ENCODE measurements around the gene PRDM2.
A peak's percentile ranks its signal among the peaks of the same experiment; 100 is the strongest.
"Not testable (repeated sequence)": the region's sequence is repeated elsewhere in the genome, so short reads cannot be mapped to it uniquely, and the experiment has no call there.

PRDM2 gene

DNA sequence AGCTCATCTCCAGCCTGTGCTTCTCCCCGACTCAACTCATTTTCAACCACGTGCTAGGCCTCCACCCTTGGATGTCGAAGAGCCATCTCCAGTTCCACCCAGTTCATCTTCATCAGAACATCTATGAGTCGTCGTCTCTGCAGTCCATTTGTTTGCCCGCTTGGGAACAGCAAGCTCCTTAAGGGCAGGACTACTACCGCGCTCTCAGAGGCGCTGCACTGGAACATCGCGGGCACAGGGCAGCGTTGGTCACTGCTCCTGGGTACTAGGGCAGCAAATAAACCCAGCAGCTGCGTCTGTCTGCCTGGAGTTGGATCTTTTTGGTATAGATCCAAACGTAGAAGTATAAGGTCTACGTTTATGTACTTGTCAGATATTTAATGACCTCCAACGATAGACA, 478 bp upstream of the PRDM2 start:
- peak in 1 of 5 experiments; percentile 30 for DNase-seq

DNA sequence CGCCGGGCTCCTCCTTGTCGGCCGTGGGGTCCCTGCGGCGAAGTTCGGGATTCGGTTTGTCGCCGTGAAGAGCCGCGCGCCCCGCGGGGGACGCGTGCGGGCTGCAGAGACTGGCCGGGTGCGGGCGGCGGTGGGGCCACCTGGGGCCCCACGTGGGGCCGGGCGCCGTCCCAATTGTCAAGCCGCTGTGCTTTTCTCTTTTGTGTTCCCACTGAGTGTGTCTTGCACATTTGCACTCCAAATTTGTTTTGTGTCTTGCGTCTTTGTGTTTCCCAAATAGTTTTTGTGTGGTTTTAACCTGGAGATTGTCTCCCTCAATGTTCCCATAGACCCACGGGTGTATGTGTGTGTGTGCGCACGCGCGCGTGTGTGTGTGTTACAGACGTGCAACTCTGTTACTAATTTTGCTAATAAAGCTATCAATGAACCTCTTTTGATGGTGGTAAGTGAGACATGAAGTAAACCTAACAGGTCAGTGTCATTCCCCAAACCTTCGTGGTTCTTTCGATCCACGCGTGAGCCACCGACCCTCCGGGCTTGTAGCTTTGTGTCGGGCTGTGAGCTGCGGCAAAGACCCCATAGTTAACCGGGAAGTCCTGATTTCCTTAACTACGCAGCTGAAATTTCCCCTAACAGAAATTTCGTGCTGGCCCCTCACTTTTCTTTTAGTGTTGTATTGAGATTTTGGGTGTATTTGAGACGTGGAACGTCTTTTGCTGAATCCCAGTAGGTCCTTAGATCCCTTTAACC, 708 bp downstream of the PRDM2 start:
- DNase-seq = peak in 4 of 5 experiments; percentile 19 to 70 (median 34)

DNA sequence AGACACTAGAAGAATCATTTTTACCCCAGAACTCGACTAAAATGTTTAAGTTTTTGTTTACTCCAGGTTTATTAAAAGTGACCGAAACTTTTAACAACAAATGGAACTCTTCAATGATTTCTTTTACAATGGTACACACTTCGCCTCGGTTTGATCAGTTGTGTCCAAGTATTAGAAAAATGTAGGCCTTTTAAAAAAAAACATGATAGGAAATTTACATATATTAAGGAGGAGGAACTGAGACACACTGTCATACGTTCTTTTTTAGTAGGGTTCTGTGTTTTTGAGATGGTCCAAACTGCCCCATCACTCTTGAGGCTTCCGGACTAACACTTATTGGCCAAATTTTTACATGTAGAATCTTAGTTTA, 1.3 kb downstream of the PRDM2 start:
- DNase-seq = peak in 1 of 5 experiments; percentile 55

DNA sequence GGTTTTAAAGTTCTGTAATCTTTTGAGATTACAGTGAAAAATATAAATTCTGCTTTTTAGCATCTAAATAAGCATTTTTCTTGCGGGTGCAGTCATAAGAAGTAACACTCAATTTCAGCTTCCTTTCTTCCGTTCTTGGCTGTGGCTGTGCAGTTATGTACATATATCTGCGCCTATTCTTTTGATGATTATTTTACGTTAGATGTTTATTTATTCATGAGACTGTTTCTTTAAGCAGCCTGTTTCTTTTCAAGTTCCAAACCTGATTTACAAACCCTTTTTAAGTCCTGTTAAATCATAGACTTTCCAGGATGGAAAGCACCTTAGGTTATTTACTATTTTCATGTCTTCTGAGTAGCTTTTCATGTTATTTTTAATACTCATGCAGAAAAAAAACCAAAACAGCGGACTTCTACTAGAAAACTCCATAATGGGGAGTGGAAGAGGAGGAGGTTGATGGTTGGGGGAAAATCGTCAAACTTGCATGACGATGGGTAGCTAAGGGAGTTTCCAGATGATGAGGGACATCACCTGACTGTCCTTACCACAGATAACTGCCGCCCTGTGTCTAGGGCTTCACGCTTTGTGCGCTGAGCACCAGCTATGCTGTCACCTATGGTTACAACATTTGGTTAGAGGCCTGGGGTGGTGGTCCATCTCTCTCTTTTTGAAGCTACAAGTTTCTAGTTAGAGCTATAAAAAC, 2.6 kb downstream of the PRDM2 start:
- peak; percentile 45 to 95 (median 77) for DNase-seq

DNA sequence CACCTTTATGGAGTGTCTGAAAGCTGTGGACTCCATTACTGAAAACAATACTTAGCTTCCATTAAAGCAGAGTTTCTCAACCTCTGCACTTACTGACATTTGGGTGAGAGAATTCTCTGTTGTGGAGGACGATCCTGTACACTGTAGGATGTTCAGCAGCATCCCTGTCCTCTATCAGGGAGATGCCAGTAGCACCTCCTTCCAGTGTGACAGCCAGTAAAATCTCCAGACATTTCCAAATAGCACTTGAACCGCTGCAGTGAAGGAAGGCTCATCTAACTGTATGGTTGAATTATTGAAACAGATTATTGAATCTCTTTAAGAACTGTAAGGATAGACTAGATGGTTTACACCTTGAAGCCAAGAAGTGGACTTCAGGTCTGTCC, 3.1 kb downstream of the PRDM2 start:
- DNase-seq = no peak

DNA sequence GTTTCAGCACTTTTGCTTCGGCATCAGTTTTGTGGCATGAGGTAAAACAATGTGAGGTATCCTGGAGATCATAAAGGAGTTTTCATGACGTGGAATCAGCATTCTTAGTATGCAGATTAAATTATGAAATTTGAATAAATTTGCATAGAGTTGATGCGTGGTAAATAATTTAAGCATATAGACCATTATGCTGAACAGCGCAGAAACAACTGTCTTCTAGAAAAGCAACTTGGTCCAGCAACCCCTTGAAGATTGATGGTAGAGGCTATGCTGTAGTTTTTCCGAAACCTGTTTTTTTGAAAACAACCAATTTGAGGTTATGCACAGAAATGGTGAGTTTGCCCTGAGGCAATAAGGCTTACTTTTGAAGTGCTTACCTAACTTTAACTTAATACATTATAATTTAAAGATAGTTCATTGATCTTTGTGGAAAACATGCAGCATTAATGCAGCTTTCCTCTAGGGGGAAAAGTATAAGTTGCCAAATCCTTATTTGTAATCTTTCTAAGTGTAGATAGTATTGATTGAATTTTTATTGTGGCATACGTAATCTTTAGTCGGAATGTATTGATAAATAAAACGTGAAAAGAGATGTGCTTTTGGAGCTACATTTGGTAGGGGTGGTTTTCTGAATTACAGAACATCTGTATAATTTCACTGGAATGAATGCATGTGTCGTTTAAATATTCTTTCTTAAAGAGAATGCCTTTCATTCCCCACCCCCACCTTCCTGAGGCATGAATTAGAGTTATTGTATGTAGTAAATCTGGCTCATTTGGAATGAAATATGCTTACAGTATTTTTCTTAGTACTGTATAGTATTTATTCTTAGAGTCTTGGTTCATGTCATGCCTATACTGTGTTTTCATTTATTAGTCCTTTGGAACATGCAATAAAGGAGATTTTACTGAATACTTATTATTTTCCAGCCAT, 3.8 kb downstream of the PRDM2 start:
- DNase-seq = no peak

DNA sequence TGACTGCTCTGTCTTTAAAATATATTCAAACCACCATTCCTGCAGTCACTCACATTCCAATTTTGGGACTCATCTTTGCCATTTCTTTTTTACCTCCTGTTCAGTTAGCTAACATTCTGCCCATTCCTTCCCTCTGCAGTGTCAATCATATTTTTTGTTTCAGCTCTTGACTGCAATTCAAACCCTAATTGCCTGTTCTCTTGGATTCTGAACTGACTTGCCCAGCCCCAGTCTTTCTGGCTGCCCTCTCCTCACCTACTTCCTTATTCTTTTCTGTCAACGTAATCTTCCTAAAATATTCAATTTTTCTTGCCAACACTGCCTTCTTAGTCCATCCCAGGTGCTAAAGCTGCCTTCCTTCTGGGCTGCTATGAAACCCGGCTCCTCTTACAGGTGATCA, 6.1 kb downstream of the PRDM2 start:
- DNase-seq = no peak

DNA sequence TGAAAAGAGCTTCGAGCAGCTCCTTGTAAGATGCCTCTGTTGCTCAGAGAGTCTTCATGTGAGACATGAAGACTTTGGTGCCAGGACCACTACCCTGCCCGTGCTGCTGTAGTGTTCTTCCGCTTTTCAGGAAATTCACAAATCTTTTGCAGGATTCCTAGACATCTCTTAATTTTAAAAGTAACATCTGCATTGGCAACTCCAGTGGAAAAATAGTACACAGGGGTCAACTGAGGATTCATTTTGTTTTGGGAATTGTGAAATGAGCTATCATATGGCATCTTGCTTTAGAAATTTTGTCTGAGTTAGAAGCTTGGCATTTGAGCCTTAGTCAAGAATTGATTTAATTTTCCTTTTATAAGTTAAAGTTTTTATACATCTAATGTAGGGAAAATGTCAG, 7.2 kb downstream of the PRDM2 start:
- no peak for DNase-seq

DNA sequence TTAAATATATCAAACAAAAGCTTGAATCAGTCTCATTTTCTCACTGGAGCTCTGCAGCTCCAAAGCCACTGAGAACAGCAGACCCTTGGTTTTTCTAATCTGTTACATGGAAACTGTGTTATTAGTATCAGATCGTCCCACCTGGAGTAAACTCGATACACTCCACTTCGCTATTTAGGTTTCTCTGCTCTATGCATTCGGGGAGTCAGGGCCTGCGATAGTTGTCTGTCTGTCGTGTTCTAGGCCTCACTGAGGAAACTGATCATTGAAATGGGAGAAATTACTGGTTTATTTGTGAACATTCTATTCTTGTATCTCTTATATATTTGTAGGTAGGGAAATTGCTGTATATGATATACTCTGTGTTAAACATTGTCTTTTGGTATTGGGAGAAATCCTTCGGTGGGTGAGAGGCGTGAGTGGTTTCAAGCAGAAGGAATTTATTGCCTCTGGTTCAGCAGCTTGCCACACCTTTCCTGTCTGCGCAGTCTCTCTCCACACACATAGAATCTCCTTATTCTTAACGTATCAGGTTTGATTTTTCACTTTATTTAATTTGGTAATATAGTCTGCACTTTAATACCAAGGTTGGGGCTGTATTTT, 8.5 kb downstream of the PRDM2 start:
- DNase-seq = no peak

DNA sequence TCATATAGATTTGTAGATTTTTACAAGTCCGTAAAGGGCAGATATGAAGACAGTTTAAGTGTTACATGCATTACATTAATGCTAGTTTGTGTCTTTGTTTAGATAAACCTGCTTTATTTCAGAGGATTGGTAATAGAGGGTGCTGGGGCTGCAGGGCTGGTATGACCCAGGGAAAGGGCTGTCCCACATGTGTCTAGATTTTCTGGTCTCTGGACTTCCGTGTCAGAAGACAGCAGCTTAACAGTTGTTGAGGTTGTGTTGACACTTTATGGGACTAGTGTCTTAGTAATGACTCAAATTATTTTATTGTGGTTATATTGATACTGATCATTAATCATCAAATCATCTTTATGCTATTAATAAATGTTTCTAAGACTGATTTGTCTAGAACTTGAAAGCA, 10.1 kb downstream of the PRDM2 start:
- DNase-seq = no peak

DNA sequence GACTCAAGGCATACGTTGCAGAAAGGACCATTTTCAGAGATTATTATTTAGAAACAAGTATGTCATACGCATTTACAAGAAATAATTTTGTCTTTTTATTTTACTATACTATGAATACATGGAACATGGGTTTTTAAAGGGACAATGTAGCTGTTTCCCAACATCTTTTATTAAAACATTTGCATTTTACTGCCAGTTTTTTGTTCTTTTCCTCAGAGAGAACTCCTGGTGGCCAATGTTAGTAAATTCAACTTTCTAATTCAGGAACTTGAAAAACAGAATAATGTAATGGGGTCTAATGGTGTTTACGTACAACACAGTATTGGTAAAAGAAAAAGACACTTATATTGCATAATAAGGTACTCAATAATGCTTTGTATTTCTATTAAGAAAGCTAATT, 14.9 kb downstream of the PRDM2 start:
- no peak for DNase-seq

DNA sequence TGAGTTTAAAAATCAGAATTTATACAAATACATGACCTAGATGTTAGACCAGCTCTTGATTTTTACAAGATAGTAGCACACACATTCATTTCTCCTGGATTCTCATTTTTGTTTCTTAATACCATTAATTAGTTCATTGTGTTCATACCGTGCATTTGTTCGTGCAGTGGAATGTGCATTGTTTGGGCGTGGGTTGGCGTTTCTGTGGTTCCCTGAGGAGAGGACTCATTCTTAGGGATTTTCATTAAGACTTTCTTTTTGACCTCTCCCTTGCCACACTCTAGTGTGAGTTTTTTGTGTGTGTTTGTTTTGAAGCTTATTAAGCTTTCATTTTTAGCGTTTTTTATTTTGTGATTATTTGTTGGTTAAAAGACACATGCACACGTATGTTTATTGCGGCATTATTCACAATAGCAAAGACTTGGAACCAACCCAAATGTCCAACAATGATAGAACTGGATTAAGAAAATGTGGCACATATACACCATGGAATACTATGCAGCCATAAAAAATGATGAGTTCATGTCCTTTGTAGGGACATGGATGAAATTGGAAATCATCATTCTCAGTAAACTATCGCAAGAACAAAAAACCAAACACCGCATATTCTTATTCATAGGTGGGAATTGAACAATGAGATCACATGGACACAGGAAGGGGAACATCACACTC, 15.8 kb downstream of the PRDM2 start:
- DNase-seq = not testable (repeated sequence)

DNA sequence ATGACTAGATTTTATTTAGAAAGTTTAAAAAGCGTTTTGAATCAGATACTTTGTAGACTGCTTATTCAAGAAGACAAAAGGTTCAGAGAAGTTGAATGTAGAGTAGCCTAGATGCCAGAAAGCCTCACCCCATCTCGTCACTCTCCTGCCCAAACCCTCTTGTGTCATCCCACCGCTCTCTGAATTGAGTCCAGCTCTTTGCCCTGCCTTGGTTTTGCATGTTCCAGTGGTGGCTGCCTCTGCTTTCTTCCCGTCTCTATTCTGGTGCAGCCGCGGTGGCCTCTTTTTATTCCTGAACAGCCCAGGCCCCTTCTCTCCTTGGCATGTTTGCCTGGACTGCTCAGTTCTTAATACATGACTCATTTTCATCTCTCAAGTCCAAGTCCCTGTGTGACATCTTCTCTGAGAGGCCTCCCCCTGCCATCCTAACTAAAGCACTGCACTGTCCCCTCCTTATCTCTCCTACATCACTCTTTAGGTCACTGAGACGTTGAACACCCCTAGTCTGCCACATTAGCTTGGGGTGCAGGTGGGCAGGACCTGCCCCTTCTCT, 22.9 kb downstream of the PRDM2 start:
- no peak for DNase-seq

DNA sequence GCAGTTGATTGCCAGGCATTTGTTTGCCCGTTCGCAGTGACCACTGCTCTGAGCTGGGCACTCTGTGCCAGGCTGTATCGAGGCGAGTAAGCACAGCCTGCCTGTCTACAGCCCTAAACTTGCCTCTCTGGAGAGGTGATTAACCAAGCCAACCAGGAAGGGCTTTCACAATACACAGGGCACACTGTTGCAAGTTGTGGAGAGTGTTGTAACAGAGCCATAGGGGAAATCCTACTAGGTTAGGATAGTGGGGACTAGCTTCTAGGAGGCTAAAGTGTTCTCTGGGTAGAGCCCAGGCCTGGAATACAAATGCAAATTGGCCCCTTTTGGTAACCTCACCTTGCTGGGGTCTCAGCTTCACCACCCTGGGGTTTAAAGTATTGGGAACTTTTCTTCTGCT, 23.8 kb downstream of the PRDM2 start:
- DNase-seq = no peak

DNA sequence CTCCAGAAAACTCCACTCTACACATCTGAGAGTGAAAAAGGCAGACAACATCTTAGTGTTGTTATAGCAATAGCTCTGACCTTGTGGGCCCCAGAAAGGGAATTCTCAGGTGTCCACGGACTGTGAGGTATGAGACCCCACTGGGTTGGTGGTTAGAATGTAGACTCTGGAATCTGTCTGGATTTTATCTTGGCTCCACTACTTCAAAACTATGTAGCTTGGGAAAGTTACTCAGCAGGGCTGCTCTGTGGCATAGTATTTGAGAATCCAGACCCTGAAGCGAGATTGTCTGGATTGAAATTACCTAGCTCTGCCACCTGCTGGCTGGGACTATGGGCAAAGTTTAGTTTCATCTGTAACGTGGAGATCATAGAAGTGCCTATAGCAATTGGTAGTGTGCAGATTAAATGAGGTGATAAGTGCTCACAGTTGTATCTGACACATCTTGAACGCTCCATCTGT, 25.8 kb downstream of the PRDM2 start:
- peak in 4 of 5 experiments; percentile 30 to 85 (median 42) for DNase-seq

DNA sequence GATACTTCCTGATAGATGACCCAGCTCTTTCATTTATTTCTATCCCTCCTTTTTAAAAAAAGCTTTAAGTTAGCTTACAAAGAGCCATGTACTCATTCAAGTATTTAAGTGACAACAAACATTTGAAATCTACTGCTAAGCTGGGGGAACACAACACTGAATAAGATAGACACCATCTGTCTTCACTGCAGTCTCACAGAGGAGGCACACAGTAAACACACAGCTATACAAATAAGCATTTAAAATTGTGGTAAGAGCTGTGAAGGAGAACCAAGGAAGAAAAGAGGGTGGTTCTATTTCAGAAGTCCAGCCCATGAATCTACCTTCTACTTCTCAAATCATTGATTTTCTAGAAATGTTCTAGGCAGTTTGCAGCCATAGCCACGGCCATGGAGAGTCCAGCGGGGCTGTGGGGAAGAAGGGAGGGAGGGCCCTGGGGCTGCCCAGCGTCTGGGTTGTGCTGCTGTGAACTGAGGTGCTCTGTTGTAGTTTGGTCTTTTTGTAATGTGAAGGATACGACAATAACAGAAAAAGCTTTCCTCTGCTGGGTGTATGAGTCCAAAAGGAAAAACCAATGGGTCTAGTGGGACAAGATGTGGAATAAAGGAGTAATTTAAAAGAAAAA, 28.2 kb downstream of the PRDM2 start:
- no peak for DNase-seq

DNA sequence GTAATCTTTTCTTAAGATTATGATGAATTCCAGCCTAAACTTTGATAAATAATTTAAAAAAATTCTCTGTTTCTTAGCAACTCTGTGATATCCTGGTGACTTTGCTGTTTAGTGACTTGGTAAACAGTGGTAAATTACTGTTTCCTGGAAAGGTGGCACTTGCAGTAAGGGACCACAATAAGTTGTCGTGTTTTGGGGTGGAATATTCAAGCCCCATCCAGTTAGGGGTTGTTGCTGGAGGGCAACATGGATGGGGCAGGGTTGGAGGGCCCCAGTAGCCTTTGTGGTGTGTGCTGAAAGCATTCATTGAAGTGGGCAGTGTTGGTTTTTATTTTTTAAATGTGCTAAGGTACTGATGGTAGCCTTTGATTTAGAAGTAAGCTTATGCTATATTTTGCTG, 30.3 kb downstream of the PRDM2 start:
- DNase-seq = peak in 2 of 5 experiments; percentile 16 to 62

DNA sequence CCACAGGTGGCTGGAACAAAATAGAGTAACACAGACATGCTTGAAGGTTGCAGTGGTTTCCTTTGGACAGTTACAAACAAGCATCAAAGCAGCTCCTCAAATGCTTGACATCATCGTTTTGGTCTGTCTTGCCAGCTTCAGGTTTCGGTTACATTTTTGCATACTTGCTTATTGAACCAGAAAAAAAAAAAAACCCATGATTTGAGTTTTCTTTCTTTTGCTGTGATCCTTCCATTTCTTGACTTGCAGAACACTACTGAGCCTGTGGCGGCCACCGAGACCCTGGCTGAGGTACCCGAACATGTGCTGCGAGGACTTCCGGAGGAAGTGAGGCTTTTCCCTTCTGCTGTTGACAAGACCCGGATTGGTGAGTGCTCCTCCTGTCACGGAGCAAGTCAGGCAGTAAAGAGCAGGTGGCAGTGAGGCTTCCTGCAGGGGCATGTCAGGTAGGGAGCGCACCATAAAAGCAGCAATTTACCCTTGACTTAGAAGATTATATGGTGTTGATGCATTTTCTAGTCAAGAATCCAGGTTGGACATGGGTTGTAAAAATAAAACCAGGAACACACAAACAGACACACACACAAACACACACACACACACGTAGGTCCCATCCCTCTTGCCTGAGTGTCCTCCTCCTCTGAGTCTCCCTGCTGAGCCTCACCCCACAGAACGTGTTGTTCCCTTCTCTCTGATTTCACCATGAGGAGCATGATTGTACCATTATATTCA, 30.9 kb downstream of the PRDM2 start:
- peak; percentile 47 to 98 (median 77) for DNase-seq

DNA sequence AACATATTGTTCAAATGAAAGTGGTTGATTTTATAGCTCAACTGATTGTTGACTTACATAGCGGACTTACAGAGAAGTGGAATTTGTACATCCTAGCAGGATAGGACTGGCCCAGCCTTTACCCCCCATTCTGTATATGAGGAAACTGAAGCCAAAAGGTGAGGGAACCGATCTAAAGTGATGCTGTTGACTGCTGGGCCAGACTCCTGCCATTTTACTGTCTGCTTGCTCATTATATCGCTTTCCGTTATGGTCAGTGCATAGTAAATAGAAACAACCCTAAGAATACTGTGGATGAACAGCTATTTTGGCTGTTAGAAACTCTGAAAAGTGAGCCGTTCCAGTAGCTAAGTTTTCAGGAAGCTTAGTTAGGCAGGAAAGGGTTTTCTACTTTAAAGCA, 31.9 kb downstream of the PRDM2 start:
- DNase-seq = peak in 1 of 5 experiments; percentile 31

DNA sequence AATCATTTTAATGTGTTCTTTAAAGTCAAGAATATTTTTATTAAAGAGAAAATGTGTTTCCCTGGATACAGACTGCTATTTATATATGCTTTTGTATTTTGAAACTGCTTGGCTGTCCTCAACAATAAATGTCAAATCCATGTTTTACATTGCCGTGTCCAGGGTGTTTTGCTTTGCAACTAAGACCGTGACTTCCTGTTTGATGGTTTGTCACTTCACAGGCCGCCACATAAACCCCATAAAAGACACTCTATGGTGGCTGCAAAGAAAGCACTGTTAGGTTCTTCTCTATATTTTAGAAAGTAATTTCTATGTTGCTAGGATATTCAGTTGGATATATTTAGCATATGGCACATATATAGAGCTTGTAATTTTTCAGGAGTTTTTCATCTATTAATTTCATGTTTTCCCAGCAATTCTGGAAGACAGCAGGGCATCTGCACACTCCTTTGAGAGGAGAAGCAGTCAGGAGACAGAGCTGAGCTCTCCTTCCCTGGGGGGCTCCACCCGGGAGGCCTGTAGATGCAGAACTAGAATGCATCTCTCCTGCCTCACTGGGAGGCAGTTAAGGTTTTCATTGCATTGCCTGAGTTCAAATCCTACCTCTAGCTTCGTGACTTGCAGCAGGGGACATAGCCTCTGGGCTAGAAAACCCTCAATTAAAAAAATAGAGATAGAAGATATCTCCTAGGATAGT, 33.1 kb downstream of the PRDM2 start:
- peak in 3 of 5 experiments; percentile 18 to 85 (median 37) for DNase-seq

Measured in T-helper 2 cell (primary cell).